ENCODE measurements around the gene PRIMPOL.
"Not testable (repeated sequence)": the region's sequence is repeated elsewhere in the genome, so short reads cannot be mapped to it uniquely, and the experiment has no call there.

PRIMPOL gene

DNA sequence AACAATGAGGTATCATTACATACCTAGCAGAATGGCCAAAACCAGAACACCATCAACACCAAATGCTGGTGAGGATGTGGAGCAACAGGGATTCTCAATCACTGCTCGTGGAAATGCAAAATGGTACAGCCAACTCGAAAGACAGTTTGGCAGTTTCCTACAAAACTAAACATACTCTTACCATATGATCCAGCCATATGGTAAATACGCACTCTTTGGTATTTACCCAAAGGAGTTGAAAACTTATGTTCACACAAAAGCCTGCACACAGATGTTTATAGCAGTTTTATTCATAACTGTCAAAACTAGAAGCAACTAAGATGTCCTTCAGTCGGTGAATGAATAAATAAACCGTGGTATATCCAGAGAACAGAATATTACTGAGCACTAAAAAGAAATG is 8.1 kb upstream of the PRIMPOL start:
- DNase-seq, result no peak

- DNase-seq, result no peak
Measured at GRCh38 chr4:184643731-184644130, 5.8 kb upstream of the PRIMPOL start.

DNA sequence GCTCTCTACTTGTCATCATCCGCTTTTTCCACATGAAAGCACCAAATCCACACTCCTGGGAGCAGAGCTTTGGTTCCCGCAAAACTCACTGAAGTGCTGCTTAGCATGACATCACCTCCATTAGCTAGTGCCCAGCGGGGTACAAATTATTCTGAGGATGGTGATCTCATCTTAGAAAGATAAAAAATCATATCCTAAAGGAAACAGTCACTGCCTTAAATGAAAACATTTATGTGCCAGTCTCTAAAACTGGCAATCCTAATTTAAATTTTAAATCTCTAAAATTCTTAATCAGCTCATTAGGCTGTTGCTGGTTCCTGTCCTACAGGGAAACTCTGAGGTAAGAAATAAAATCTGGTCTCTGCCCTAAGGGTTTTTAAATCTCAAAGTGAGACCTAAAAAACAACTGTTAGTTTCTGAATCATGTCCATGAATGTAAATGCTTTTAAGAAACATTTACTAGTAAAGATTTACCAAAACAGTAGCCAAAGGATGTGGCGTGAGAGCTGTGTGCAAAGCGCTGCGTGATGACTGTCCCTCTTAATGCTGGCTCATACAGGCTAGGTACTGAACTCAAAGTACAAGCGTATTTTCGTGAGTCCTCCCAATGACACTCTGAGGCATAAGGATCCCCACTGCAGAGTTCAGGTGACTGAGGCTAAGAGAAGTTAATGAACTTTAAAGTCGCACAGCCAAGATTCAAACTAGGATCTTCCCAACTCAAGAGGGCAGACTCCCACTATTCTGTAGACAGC is 4.8 kb upstream of the PRIMPOL start:
- no peak for DNase-seq

DNA sequence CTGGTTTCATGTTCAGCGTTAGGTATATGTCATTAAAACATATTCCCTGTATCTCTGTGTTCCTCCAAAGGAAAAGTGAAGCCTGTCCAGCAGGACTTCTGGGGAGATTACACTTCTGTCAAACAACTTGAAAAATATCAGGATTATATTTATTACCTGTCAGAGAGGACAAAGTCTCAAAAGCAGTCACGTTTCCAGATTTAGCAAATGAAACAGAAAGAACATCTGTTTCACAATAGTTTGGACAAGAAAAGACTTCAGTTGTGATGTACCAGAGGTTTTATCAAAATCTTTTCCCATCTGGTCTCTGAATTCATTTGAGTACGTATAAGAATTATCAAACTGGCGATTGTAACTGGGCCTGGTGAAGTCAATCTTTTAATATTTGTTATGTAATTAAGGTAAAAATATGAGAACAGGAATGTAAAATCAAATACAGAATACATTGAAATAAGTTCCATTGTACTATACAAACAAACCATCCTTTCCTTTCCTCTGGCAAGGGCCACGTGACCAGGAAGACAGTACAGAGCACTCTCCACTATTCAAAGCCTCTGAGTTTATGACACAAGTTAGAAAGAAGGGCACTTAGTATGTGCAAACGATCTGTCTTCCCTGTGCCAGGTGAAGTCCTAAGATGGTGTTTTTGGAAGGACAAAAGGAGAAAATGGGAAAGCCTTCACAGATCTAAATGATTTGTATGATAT is 3.5 kb upstream of the PRIMPOL start:
- no peak for DNase-seq

DNA sequence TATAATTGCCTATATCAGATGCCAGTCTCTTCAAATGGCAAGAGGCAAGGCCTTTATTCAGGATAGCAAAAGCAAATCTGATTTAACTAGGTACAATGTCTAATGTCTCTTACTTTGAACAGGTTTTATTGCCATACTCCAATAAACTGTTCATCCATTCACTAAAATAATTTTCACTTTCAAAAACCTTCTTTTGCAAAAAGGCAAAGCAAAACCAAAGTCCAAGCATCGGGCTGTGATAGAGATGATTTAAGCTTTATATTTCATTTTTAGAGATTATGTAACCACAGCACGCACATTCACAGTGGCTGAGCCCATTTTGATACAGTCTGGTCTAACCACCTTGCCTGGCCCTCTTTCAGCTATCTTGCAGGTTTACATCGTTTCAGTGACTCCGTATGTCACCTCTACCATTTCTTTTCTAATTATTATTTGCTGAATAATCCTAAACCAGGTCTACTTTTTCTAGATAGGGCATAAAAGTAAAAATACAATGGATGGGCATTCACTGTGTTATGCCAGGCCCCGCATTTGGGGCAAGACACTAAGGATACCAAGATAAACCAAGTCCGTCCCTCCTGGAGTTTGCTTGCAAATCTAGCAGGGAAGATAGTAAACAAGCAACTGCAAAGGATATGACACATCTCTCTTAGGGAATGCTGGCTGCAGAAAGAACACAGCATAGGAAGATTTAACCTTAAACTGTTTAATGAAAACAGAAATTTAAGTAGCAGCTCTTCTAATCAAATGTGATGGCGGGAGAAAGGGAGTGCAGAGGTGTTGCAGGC is 2.1 kb upstream of the PRIMPOL start:
- no peak for DNase-seq

DNA sequence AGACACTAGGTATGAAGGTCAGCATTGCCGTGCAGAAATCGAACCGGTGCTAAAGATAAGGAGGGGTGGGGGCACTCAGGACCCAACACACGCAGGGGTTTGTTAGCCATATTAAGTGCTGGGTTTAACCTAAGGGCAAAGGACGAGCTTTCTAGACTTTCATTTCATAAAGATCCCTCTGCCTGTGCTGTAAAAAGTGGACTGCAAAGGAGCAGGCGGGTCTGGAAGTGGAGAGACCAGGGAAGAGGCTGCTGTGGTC is 1.6 kb upstream of the PRIMPOL start:
- no peak for DNase-seq

- peak; percentile 39 to 45 for DNase-seq
Measured at GRCh38 chr4:184648313-184649025, 1.1 kb upstream of the PRIMPOL start.

DNA sequence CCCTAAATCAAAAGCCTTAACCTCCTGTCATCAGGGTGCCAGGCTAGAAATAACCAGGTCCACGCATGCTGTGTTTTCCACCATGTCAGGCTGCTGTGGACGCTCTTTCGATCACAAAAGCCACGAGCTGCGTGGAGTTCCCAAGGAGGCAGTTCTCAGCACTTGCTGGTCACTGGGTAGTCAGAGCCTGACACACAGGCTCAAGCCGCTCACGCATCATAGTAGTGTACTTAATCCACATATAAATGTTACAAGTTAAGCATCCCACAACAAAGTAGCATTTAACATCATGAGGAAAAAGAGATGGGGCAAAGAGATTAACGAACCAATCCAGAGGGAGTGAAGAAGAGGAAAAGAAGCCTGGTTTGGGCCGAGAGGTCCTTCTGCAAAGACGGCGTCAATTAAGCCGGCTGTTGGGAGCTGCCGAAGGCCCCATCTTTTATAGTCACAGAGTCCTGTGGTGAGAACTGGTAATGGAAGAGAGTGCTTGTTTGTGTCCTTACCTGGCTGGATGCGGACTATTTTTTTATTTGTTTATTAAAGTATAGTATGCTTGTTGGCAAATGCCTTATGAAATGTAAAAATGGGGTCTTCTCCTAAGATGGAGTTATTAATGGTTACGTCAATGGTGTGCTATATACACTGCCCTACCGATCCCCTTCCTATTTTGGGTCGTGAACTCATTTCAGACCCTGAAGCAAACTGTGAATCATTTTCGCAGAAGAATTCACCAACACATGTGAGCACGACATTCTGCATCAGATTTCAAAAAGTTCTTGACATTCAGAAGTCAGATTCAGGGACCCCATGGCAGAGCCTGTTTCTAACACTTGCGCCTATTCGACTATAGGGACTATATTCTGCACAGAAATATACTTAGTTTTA is 675 bp downstream of the PRIMPOL start:
- peak in 1 of 2 donors; percentile 28 for DNase-seq

DNA sequence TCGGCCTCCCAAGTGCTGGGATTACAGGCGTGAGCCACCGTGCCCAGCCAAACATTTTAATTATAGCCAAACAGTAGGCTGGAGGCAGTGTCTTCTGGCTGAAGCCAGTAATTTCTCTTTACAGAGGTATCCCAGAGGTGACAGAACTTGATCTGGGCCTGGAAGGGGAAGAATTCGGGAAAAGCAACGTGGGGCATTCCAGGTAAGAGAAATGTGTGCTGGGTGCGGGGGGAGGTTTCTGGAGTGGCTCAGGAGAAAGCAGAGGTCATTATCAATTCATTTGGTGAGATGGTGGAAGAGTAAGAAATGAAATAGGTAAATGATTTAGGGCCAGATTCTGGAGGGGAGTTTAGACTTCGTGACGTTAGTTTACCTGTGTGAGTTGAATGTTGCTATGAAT is 2.4 kb downstream of the PRIMPOL start:
- DNase-seq, result no peak

- not testable (repeated sequence) for DNase-seq
Measured at GRCh38 chr4:184652681-184653080, 3.1 kb downstream of the PRIMPOL start.

DNA sequence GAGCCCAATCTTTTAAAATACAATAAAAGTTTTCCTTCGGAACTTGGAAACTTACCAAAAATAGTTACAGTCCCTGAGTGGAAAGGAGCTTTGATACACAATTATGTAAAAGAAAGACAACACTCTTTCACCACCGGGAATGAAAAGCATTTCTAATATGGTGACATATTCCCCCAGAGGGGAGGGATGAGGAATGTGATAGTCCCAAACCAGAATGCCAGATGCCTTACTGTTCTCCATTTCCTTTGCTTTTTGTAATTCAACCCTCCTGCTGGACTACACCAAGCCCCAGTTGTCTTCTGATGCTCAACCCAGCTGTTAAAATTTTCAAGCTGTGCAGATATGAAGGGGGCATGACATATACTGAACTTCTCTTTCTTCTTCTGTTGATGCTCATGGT is 4.1 kb downstream of the PRIMPOL start:
- no peak for DNase-seq

- DNase-seq, result no peak
Measured at GRCh38 chr4:184655889-184656869, 6.6 kb downstream of the PRIMPOL start.

DNA sequence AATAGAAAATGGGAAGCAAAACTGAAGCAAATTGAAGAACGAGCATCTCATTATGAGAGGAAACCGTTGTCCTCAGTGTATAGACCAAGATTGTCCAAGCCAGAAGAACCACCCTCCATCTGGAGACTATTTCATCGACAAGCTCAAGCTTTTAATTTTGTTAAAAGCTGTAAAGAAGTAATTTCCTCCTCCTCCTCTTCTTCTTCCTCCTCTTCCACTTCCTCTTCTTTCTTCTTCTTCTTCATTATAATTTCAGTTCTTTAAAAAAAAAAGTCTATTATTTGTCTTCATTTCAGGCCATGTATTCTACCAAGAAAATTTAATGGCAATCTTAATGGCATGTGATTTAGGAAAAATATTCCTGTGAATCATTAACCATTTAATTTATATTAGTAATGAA is 7.6 kb downstream of the PRIMPOL start:
- DNase-seq, result no peak

GRCh38 chr4:184657820-184658219 is 8.3 kb downstream of the PRIMPOL start:
- not testable (repeated sequence) for DNase-seq

- DNase-seq, result no peak
Measured at GRCh38 chr4:184660978-184661377, 11.4 kb downstream of the PRIMPOL start.

DNA sequence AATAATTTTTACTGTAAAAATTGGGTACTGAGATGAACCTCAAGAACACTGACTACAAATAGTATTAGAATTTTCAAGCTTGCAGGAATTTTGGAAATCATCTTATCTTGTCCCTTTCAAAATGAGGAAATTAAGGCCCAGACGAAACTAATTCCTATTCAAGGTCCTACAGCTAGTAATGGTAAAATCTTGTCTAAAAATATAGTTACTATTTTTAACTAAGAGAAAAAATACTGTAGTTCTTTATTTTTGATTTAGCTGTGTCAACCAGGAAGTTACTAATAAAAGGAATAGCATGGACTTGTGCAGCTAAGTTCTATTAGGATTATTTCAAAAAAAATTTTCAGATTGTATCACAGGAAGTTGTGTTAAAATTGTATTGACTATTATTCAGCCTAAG is 12.7 kb downstream of the PRIMPOL start:
- no peak for DNase-seq

GRCh38 chr4:184664445-184665210 is 15.1 kb downstream of the PRIMPOL start:
- DNase-seq, result no peak

DNA sequence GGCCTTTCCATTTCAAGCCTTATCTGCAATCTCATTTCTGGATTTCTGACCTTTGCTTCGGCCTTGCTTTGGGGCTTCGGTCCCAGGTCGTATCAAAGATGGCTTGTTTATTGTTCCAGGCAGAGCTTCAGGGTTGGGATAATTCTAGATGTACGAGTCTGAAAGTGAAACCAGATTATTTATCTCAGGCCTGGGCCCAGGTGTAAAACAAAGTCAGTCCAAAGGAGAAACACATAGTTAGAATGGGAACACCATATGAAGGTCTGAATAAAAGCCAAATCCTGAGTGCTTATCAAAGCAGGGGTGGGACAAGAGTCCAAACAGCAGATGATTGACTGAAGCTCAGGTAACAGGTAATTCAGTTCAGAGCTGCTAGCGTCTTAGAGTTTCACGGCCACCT is 17.1 kb downstream of the PRIMPOL start:
- DNase-seq, result no peak

GRCh38 chr4:184668096-184668495 is 18.6 kb downstream of the PRIMPOL start:
- DNase-seq, result no peak

DNA sequence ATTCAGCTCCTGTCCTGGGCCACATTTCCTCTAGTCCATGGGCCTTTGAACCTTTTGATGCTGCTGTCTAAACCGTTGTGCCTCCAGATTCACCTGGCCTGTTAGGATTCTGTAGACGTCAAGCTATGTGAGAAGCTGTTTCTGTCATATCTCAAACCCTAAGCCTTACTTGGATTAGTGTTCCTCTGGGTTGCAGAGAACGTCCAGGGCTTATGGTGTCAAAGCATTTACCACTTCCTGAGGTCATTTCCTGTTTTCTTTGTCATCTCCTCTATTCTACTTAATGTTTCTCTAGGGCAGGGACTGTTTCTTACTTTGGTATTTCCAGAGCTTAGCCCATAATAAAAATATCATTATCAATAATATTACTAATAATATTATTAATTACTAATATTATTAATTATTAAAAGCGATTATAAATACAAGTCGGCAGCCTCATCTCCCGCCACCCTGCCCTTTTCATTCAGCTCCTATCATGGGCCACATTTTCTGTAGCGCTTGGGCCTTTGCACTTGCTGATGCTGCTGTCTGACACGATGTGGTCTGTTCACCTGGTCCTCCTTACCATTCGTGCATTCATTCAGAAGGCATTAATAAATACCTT is 19.1 kb downstream of the PRIMPOL start:
- DNase-seq, result no peak
